Measurements from ENCODE around the gene REV1. TPM values are rescaled to one million over a fixed set of nuclear protein-coding genes. Genes with fewer than 3 reads are reported as not detected.
"Not testable (repeated sequence)": the region's sequence is repeated elsewhere in the genome, so short reads cannot be mapped to it uniquely, and the experiment has no call there.

Gene REV1
- total RNA-seq, 1 donor from 2014 or later = 74.2 TPM

GRCh38 chr2:99382143-99382542 lies 107.7 kb downstream of the REV1 start:
- intact Hi-C loops (cut with micrococcal nuclease) = no loop called here
- ATAC-seq = no peak
- DNase-seq = no peak

GRCh38 chr2:99380376-99381010 lies 109.3 kb downstream of the REV1 start:
- intact Hi-C loops (cut with micrococcal nuclease) = no loop called here
- DNase-seq = no peak
- ATAC-seq = no peak

- no peak for DNase-seq
- intact Hi-C loops (cut with micrococcal nuclease) = no loop called here
- no peak for ATAC-seq
Observed at GRCh38 chr2:99377879-99378278, 111.9 kb downstream of the REV1 start.

DNA sequence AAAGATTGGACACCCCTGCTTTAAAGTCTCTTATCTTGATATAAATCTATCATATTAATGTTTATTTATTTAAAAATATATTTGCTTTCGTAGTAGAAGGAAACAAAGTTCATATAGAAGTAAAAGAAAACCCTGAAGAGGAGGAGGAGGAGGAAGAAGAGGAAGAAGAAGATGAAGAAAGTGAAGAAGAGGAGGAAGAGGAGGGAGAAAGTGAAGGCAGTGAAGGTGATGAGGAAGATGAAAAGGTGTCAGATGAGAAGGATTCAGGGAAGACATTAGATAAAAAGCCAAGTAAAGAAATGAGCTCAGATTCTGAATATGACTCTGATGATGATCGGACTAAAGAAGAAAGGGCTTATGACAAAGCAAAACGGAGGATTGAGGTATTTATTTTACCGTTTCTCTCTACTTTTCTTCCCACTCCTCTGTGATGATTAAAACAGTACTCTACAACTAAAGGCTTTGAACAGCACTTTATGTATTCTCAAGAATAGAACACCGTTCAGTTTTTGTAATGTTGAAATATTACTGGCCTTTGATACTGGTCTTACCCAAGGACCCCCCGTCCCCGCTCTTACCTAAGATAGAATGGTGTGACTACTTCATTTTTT lies 113.5 kb downstream of the REV1 start:
- DNase-seq (no peak), ATAC-seq (no peak)
- intact Hi-C loops (cut with micrococcal nuclease) = no loop called here

DNA sequence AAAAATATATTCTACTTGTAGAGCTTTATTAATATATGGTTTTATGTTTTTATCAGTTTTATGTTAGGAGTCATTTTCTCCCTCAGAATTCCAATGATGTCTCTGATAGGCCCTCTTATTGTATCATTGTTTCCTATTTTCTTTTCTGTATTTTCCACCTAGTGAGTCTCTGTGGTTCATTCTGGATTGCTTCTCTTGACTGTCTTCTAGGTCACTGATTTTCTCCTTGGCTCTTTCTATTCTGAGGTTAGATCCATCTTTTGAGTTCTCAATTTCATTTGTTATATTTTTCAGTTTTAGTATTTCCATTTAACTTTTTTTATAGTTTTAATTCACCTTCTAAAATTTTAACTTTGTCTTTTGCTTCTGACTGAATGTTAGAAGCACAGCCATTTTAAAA lies 115.1 kb downstream of the REV1 start:
- intact Hi-C loops (cut with micrococcal nuclease) = no loop called here
- ATAC-seq (no peak), DNase-seq (no peak)

DNA sequence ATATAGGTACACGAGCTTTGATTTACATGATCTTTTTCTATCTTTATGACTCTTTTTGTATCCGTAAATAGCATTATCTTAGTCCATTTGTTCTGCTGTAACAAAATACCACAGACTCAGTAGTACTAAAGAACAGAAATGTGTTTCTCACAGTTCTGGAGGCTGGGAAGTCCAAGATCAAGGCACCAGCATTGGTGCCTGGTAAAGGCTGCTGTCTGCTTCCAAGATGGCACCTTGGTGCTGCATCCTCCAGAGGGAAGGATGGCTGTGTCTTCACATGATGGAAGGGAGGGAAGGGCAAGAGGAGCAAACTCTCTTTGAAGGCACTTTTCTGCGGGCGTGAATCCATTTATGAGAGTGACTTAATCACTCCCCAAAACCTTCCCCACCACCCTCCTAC lies 116.7 kb downstream of the REV1 start:
- intact Hi-C loops (cut with micrococcal nuclease) = no loop called here
- no peak for DNase-seq
- ATAC-seq = no peak

DNA sequence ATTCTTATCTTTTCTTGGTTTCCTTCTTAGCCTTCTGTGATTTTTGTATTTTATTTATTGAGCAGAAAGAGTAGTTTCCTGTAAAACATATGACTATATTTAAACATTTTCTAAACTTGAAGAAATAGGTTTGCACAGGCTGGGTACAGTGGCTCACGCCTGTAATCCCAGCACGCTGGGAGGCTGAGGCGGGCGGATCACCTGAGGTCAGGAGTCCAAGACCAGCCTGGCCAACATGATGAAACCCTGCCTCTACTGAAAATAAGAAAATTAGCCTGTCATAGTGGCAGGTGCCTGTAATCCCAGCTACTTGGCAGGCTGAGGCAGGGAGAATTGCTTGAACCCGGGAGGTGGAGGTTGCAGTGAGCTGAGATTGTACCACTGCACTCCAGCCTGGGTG lies 121.0 kb downstream of the REV1 start:
- intact Hi-C loops (cut with micrococcal nuclease); ATAC-seq; DNase-seq: not testable (repeated sequence)

DNA sequence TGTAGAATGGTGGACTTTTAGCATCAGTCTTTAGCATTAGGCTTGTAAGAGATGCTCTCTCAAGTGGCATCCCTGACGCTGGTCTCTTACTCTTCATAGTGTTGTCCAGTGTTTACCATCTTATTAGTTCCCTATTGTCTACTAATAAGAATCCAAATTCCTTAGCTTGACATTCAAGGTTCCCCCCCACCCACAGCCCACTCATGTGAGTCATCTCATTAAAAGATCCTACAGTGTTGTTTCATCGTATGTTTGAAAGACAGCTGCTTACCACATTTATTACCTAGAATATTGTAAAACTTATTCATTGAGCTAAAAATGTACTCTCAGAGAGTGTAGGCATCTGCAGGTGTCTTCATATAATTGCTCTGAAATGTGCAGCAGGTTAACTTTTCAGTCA lies 124.2 kb downstream of the REV1 start:
- DNase-seq (no peak), ATAC-seq (no peak)
- intact Hi-C loops (cut with micrococcal nuclease) = no loop called here

DNA sequence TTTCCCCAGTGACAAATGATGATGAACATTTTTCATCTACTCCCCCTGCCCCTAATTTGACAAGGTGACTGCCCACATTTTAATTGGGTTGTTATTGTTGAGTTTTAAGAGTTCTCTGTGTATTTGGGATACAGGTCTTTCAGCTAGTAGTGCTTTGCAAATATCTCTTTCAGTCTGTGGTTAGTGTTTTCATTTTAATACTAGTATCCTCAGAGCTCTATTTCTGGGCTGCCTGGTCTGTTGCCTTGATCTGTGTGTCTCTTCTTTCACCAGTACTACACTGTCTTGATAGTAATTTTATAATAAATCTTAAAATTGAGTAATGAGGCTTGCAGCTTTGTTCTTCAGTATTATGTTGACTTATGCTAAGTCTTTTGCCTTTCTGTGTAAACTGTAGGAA lies 133.0 kb downstream of the REV1 start:
- ATAC-seq = no peak
- DNase-seq = no peak
- intact Hi-C loops (cut with micrococcal nuclease) = no loop called here

DNA sequence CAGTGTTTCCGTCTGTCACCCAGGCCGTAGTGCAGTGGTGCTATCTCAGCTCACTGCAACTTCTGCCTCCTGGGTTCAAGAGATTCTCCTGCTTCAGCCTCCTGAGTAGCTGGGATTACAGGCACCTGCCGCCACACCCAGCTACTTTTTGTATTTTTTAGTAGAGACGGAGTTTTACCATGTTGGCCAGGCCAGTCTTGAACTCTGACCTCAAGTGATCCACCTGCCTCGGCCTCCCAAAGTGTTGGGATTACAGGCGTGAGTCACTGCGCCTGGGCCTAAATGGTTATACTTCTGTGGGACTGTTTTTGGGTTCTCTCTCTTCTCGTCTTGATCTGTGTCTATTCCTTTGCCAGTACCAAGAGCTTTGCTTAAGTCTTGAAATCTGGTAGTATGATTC lies 135.0 kb downstream of the REV1 start:
- intact Hi-C loops (cut with micrococcal nuclease); DNase-seq: not testable (repeated sequence)

DNA sequence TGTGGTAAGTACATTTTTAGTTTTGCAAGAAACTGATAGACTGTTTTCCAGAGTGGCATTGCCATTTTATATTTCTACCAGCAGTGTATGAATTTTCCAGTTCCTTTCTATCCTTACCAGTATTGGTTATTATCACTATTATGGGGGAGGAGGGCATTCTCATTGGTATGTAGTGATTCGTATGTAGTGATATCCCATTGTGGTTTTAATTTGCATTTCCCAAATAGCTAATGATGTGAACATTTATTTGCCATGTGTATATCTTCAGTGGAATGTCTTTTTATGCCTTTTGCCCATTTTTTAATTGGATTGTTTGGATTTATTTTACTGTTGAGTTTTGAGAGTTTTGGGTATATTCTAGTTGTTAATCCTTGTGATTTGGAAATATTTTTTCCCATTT lies 135.7 kb downstream of the REV1 start:
- intact Hi-C loops (cut with micrococcal nuclease) = no loop called here
- ATAC-seq (no peak), DNase-seq (no peak)

More for the DNA sequence above, 135.0 kb downstream of the REV1 start:
- ATAC-seq = not testable (repeated sequence)

Other genes starting within 250 kb of the REV1 start
- not detected for gene LYG2, start 234.4 kb downstream of the REV1 start, total RNA-seq
- 0.77 TPM for gene LYG1, start 188.8 kb downstream of the REV1 start, total RNA-seq
- 20.8 TPM for gene TXNDC9, start 153.7 kb downstream of the REV1 start, total RNA-seq
- 89.4 TPM for gene EIF5B, start 152.6 kb downstream of the REV1 start, total RNA-seq